ENCODE results near the gene SNRPD2. TPM values are rescaled to one million over a fixed set of nuclear protein-coding genes. Genes with fewer than 3 reads are reported as not detected.

Gene SNRPD2
- total and polyA plus RNA-seq, 2 donors (not counting 1 experiment from before 2014, with no cell fraction given): 362 to 440 TPM

DNA sequence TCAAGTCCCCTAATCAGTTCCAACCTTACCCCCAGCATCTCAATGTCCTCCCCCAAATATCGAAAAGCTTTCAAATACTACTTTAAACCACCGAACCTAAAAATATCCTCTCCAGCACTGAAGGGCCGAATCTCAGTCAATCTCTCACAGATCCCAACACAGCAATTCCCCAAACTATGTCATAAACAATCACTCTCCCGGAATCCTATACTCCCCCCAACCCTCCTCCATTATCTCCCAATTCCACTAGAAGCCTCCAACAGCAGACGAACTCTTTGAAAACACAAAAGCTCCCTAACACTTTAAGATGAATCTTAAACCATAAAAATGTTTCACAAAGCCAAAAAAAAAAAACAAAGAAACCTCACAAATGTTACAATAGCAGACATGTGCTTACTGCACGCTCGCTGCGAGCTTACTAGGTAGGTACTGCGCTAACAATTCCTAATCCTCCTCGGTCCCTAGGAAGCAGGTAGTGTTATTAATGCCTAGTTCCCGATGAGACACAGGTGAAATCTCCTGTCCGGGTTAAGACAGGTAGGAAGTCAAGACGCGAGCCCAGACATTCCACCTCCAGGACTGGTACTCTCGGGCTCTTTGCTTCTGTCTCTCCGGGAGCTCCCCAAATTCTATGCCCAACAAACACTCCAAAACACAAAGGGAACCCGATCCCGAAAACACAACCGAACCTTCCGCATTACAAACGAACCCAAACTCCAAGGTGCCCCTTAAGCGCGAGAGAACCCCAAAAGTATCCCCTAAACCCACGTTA is 24.8 kb upstream of the SNRPD2 start:
- peaks cover 17% of the 10 kb centered on the region for H3K36me3 ChIP-seq (ENCODE audit: control insufficient read depth, insufficient read depth, low read length)

DNA sequence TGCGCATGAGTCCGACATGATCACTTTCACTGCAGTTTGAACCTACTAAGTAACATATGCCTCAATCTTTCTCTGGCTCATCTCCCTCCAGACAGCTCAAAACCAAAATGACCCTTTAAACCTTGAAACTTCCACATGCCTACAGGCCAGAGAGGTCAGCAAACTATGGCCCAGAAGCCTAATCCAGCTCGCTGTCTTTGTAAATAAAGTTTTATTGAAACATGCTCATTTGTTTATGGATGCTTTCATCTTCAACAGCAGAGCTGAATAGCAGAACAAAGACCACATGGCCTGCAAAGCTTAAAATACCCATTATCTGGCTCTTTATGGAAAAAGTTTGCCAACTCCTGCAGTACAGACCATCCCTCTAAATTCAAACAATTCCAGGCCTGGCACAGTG is 23.4 kb upstream of the SNRPD2 start:
- peaks cover 17% of the 10 kb centered on the region for H3K36me3 ChIP-seq (ENCODE audit: control insufficient read depth, insufficient read depth, low read length)

More for the DNA sequence above, 24.8 kb upstream of the SNRPD2 start:
- Histone ChIP-seq H3K9me3 (ENCODE audit: control insufficient read depth, insufficient read depth, low read depth, low read length) (no peaks in the 10 kb centered on the region), H4K20me1 (ENCODE audit: control insufficient read depth, extremely low read depth, insufficient read depth, low read length) (no peaks in the 10 kb centered on the region), H3K27me3 (ENCODE audit: control insufficient read depth, insufficient read depth, low read length) (no peaks in the 10 kb centered on the region), H3K9ac (ENCODE audit: insufficient read depth, low read length) (peak overlapping the region; percentile 62), H3K4me3 (replicated peaks in 1 of 4; ENCODE audit: control extremely low read depth in 1 of 4, insufficient read depth in 1 of 4, low read depth in 3 of 4, low read length in 4 of 4) (peak overlapping the region; percentile 82 to 98 (median 96)), H3K4me1 (ENCODE audit: control insufficient read depth, extremely low read depth, insufficient read depth, low read length) (peaks cover 6% of the 10 kb centered on the region), H3K79me2 (ENCODE audit: control insufficient read depth, insufficient read depth, low read length) (peaks cover 22% of the 10 kb centered on the region), H3K27ac (ENCODE audit: insufficient read depth, low read length) (peak overlapping the region; percentile 74), H3K4me2 (ENCODE audit: extremely low read depth, insufficient read depth, low read length) (peak overlapping the region; percentile 100), H2AFZ (ENCODE audit: low read length) (peak overlapping the region; percentile 75)
- TF ChIP-seq, protein P1, sequence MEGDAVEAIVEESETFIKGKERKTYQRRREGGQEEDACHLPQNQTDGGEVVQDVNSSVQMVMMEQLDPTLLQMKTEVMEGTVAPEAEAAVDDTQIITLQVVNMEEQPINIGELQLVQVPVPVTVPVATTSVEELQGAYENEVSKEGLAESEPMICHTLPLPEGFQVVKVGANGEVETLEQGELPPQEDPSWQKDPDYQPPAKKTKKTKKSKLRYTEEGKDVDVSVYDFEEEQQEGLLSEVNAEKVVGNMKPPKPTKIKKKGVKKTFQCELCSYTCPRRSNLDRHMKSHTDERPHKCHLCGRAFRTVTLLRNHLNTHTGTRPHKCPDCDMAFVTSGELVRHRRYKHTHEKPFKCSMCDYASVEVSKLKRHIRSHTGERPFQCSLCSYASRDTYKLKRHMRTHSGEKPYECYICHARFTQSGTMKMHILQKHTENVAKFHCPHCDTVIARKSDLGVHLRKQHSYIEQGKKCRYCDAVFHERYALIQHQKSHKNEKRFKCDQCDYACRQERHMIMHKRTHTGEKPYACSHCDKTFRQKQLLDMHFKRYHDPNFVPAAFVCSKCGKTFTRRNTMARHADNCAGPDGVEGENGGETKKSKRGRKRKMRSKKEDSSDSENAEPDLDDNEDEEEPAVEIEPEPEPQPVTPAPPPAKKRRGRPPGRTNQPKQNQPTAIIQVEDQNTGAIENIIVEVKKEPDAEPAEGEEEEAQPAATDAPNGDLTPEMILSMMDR (conservative IDR thresholded peaks at IDR 0.05 in 1 of 2, IDR thresholded peaks at IDR 0.05 in 1 of 2; ENCODE audit: low read depth in 1 of 2, low read length in 2 of 2): no peak
- no peak for TF ChIP-seq EZH2 (IDR thresholded peaks at IDR 0.05; ENCODE audit: low read length, missing control alignments)
- peak in 1 of 2 donors; percentile 36 for DNase-seq (ENCODE audit: low read depth in 2 of 2)

DNA sequence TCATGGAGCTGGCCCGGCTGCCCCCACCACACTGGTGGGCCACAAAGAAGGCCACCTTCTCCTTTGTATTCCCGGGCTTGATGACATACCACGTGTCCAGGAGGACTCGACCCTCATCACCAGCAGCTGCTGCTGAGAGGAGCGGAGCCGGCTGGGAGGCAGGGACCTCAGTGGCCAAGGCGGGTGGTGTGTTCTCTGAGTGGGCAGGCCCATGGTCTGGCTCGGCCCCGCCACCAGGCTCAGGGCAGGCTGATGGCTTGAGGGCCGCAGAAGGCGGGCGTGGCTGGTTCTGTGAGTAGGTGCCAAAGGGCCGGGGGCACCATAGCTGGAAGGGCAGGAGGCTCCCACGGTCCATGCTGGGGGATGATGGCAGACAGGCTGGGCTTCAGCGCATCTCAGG is 21.4 kb upstream of the SNRPD2 start:
- no peak for DNase-seq (ENCODE audit: low read depth in 2 of 2)
- Histone ChIP-seq H3K27ac (ENCODE audit: insufficient read depth, low read length) (no peak overlapping the region), H2AFZ (ENCODE audit: low read length) (no peak overlapping the region), H3K9ac (ENCODE audit: insufficient read depth, low read length) (no peak overlapping the region), H3K4me3 (replicated peaks in 1 of 4; ENCODE audit: control extremely low read depth in 1 of 4, insufficient read depth in 1 of 4, low read depth in 3 of 4, low read length in 4 of 4) (no peak overlapping the region), H3K9me3 (ENCODE audit: control insufficient read depth, insufficient read depth, low read depth, low read length) (no peaks in the 10 kb centered on the region), H4K20me1 (ENCODE audit: control insufficient read depth, extremely low read depth, insufficient read depth, low read length) (no peaks in the 10 kb centered on the region), H3K4me1 (ENCODE audit: control insufficient read depth, extremely low read depth, insufficient read depth, low read length) (peaks cover 5% of the 10 kb centered on the region), H3K4me2 (ENCODE audit: extremely low read depth, insufficient read depth, low read length) (no peak overlapping the region), H3K36me3 (ENCODE audit: control insufficient read depth, insufficient read depth, low read length) (peaks cover 14% of the 10 kb centered on the region), H3K27me3 (ENCODE audit: control insufficient read depth, insufficient read depth, low read length) (no peaks in the 10 kb centered on the region), H3K79me2 (ENCODE audit: control insufficient read depth, insufficient read depth, low read length) (peaks cover 22% of the 10 kb centered on the region)
- TF ChIP-seq, protein P1 (conservative IDR thresholded peaks at IDR 0.05 in 1 of 2, IDR thresholded peaks at IDR 0.05 in 1 of 2; ENCODE audit: low read depth in 1 of 2, low read length in 2 of 2): no peak
- no peak for TF ChIP-seq EZH2 (IDR thresholded peaks at IDR 0.05; ENCODE audit: low read length, missing control alignments)

More for the DNA sequence above, 23.4 kb upstream of the SNRPD2 start:
- Histone ChIP-seq H3K79me2 (ENCODE audit: control insufficient read depth, insufficient read depth, low read length) (peaks cover 22% of the 10 kb centered on the region), H3K4me1 (ENCODE audit: control insufficient read depth, extremely low read depth, insufficient read depth, low read length) (peaks cover 6% of the 10 kb centered on the region), H3K9ac (ENCODE audit: insufficient read depth, low read length) (no peak overlapping the region), H3K27me3 (ENCODE audit: control insufficient read depth, insufficient read depth, low read length) (no peaks in the 10 kb centered on the region), H3K4me3 (replicated peaks in 1 of 4; ENCODE audit: control extremely low read depth in 1 of 4, insufficient read depth in 1 of 4, low read depth in 3 of 4, low read length in 4 of 4) (no peak overlapping the region), H3K4me2 (ENCODE audit: extremely low read depth, insufficient read depth, low read length) (no peak overlapping the region), H2AFZ (ENCODE audit: low read length) (no peak overlapping the region), H3K9me3 (ENCODE audit: control insufficient read depth, insufficient read depth, low read depth, low read length) (no peaks in the 10 kb centered on the region), H3K27ac (ENCODE audit: insufficient read depth, low read length) (no peak overlapping the region), H4K20me1 (ENCODE audit: control insufficient read depth, extremely low read depth, insufficient read depth, low read length) (no peaks in the 10 kb centered on the region)
- DNase-seq (ENCODE audit: low read depth in 2 of 2): no peak
- no peak for TF ChIP-seq EZH2 (IDR thresholded peaks at IDR 0.05; ENCODE audit: low read length, missing control alignments)
- TF ChIP-seq, protein P1 (conservative IDR thresholded peaks at IDR 0.05 in 1 of 2, IDR thresholded peaks at IDR 0.05 in 1 of 2; ENCODE audit: low read depth in 1 of 2, low read length in 2 of 2): no peak

Data from fibroblast of lung (primary cell).